Esophagus squamous epithelium (tissue), 4 donors: Measurements from ENCODE around the gene CTDP1.

ENCODE experiments used
- CTCF ChIP-seq, 6 experiments: fragments of 450-650 bp in 4 of 6; fragments of 200-600 bp in 2 of 6; sonication (generic) in 2 of 6; IDR thresholded peaks; one replicate each; pipeline ENCODE4 v1.5.1; 2016 to 2019; ENCODE audit warnings: antibody characterized with exemption in 6 of 6, mild to moderate bottlenecking in 4 of 6, moderate library complexity in 4 of 6
- POLR2A ChIP-seq, 4 donors: fragments of 450-650 bp; IDR thresholded peaks; one replicate each; pipeline ENCODE4 v1.6.1; 2017; ENCODE audit warnings: antibody characterized with exemption in 4 of 4, mild to moderate bottlenecking in 4 of 4, moderate library complexity in 3 of 4

- TF ChIP-seq CTCF (IDR thresholded peaks at IDR 0.05) (no peak), POLR2A (IDR thresholded peaks at IDR 0.05) (no peak)
These were observed 44.0 kb downstream of the CTDP1 start for GRCh38 chr18:79723628-79724027.
